GM12864 (cell line): ENCODE measurements around the gene EMP2.

Experiments used
- DNase-seq: peaks from one replicate; pipeline ENCODE4 v3.0.0-alpha.2; 2011; ENCODE audit warnings: low read depth
- H3K4me3 ChIP-seq: 2 replicates; pipeline ENCODE4 v1.5.1; 2011; ENCODE audit warnings: mild to moderate bottlenecking, low read depth, low read length, control low read depth
- CTCF ChIP-seq: IDR thresholded peaks from 2 replicates; pipeline ENCODE4 v1.5.1; 2011; ENCODE audit warnings: low read depth, mild to moderate bottlenecking, moderate library complexity, low read length, control low read depth, inconsistent platforms; ENCODE audit errors: missing control alignments

The EMP2 gene

GRCh38 chr16:10490141-10490540 lies 90.3 kb downstream of the EMP2 start:
- no peak overlapping the region for H3K4me3 ChIP-seq
- no peak for DNase-seq
- no peak for TF ChIP-seq CTCF

GRCh38 chr16:10485698-10486382 lies 94.6 kb downstream of the EMP2 start:
- no peak overlapping the region for H3K4me3 ChIP-seq
- DNase-seq = no peak
- TF ChIP-seq CTCF = no peak

- no peak for DNase-seq
- no peak for TF ChIP-seq CTCF
- H3K4me3 ChIP-seq = no peak overlapping the region
These were observed 95.2 kb downstream of the EMP2 start for GRCh38 chr16:10485159-10485558.

GRCh38 chr16:10480151-10480550 lies 100.2 kb downstream of the EMP2 start:
- no peak overlapping the region for H3K4me3 ChIP-seq
- no peak for DNase-seq
- no peak for TF ChIP-seq CTCF
